NT2/D1 (cell line): ENCODE results near the gene ATRIP.

Experiments
- SUZ12 ChIP-seq: IDR thresholded peaks from 2 replicates; pipeline ENCODE4 v1.6.1; 2011; ENCODE audit not compliant: insufficient read length, insufficient read depth; ENCODE audit errors: extremely low read depth
- YY1 ChIP-seq: IDR thresholded peaks from 2 replicates; pipeline ENCODE4 v1.6.1; 2011; ENCODE audit not compliant: insufficient read length, insufficient read depth
- ZNF274 ChIP-seq: IDR thresholded peaks from 2 replicates; pipeline ENCODE4 v1.6.1; 2011; ENCODE audit warnings: mild to moderate bottlenecking, low read depth, low read length

GRCh38 chr3:48430708-48431101 is 15.8 kb upstream of the ATRIP start:
- TF ChIP-seq YY1 (no peak), SUZ12 (no peak), ZNF274 (no peak)
